AG10803 (cell line): ENCODE data around the gene TXNRD2.
"Not testable (repeated sequence)": the region's sequence is repeated elsewhere in the genome, so short reads cannot be mapped to it uniquely, and the experiment has no call there.

Source experiments
- DNase-seq: peaks from one replicate; pipeline ENCODE4 v3.0.0; 2010; ENCODE audit warnings: low read depth
- H3K4me3 ChIP-seq: 2 replicates; pipeline ENCODE4 v1.5.1; 2011; ENCODE audit warnings: mild to moderate bottlenecking, low read length, control low read depth
- TF ChIP-seq, protein P1 (sequence below): conservative IDR thresholded peaks from 2 replicates; pipeline ENCODE4 v1.5.1; 2011; ENCODE audit warnings: mild to moderate bottlenecking, low read length, control low read depth, inconsistent platforms

TXNRD2 gene

GRCh38 chr22:19929586-19930550 lies 11.8 kb downstream of the TXNRD2 start:
- TF ChIP-seq, protein P1, sequence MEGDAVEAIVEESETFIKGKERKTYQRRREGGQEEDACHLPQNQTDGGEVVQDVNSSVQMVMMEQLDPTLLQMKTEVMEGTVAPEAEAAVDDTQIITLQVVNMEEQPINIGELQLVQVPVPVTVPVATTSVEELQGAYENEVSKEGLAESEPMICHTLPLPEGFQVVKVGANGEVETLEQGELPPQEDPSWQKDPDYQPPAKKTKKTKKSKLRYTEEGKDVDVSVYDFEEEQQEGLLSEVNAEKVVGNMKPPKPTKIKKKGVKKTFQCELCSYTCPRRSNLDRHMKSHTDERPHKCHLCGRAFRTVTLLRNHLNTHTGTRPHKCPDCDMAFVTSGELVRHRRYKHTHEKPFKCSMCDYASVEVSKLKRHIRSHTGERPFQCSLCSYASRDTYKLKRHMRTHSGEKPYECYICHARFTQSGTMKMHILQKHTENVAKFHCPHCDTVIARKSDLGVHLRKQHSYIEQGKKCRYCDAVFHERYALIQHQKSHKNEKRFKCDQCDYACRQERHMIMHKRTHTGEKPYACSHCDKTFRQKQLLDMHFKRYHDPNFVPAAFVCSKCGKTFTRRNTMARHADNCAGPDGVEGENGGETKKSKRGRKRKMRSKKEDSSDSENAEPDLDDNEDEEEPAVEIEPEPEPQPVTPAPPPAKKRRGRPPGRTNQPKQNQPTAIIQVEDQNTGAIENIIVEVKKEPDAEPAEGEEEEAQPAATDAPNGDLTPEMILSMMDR = no peak
- H3K4me3 ChIP-seq = no peak overlapping the region
- DNase-seq = no peak

GRCh38 chr22:19928207-19928606 lies 13.4 kb downstream of the TXNRD2 start:
- TF ChIP-seq, protein P1 = no peak
- no peak overlapping the region for H3K4me3 ChIP-seq

GRCh38 chr22:19927696-19928095 lies 13.9 kb downstream of the TXNRD2 start:
- H3K4me3 ChIP-seq = no peak overlapping the region
- DNase-seq = no peak
- TF ChIP-seq, protein P1 = no peak

More at GRCh38 chr22:19928207-19928606, 13.4 kb downstream of the TXNRD2 start:
- no peak for DNase-seq

DNA sequence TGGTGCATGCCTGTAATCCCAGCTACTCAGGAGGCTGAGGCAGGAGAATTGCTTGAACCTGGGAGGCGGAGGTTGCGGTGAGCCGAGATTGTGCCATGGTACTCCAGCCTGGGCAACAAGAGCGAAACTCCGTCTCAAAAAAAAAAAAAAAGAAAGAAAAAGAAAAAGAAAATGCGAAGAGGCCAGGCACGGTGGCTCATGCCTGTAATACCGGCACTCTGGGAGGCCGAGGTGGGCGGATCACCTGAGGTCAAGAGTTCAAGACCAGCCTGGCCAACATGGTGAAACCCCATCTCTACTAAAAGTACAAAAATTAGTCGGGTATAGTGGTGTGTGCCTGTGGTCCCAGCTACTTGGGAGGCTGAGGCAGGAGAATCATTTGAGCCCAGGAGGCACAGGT lies 15.6 kb downstream of the TXNRD2 start:
- H3K4me3 ChIP-seq, DNase-seq: not testable (repeated sequence)

GRCh38 chr22:19923914-19924513 lies 17.6 kb downstream of the TXNRD2 start:
- no peak overlapping the region for H3K4me3 ChIP-seq
- TF ChIP-seq, protein P1 = no peak

GRCh38 chr22:19921544-19922081 lies 20.0 kb downstream of the TXNRD2 start:
- no peak for DNase-seq
- H3K4me3 ChIP-seq = no peak overlapping the region
- TF ChIP-seq, protein P1 = no peak

More at GRCh38 chr22:19923914-19924513, 17.6 kb downstream of the TXNRD2 start:
- DNase-seq = no peak

GRCh38 chr22:19919701-19920363 lies 21.8 kb downstream of the TXNRD2 start:
- H3K4me3 ChIP-seq = no peak overlapping the region
- TF ChIP-seq, protein P1 = no peak
- no peak for DNase-seq
